Gastrocnemius medialis (tissue), 4 donors: Measurements from ENCODE around the gene LARP1B.

Experiments used
- POLR2A ChIP-seq, 2 donors: fragments of 450-650 bp; IDR thresholded peaks; one replicate each; pipeline ENCODE4 v1.6.1; 2017; ENCODE audit warnings: antibody characterized with exemption in 2 of 2, mild to moderate bottlenecking in 2 of 2, moderate library complexity in 2 of 2
- TF ChIP-seq, protein P1 (sequence below), 5 experiments: fragments of 450-650 bp in 3 of 5; fragments of 200-600 bp in 2 of 5; sonication (generic) in 2 of 5; IDR thresholded peaks in 4 of 5; conservative IDR thresholded peaks in 1 of 5; 1 replicate in 4 of 5; 2 replicates in 1 of 5; pipeline ENCODE4 v1.5.1; 2016 to 2019; ENCODE audit warnings: antibody characterized with exemption in 5 of 5, mild to moderate bottlenecking in 3 of 5, moderate library complexity in 3 of 5

DNA sequence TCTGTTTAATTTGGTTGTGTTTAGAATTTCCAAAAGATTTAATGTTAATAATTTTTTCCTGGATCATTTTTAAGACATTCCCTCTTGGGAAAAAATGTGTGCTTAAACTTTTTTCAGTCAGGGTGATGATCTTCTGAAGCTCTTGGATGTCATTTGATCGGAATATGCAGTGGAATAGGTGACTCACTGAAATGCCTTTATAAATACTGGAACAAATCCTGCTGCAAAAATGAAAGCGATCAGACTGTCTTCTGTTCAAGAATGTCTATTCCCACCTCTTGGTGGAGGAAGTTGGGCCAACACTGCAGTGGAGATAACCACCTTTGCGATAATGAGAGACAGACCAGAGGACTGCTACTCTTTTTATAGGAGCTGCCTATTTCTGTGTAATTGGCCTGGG lies 46.7 kb downstream of the LARP1B start:
- TF ChIP-seq, protein P1, sequence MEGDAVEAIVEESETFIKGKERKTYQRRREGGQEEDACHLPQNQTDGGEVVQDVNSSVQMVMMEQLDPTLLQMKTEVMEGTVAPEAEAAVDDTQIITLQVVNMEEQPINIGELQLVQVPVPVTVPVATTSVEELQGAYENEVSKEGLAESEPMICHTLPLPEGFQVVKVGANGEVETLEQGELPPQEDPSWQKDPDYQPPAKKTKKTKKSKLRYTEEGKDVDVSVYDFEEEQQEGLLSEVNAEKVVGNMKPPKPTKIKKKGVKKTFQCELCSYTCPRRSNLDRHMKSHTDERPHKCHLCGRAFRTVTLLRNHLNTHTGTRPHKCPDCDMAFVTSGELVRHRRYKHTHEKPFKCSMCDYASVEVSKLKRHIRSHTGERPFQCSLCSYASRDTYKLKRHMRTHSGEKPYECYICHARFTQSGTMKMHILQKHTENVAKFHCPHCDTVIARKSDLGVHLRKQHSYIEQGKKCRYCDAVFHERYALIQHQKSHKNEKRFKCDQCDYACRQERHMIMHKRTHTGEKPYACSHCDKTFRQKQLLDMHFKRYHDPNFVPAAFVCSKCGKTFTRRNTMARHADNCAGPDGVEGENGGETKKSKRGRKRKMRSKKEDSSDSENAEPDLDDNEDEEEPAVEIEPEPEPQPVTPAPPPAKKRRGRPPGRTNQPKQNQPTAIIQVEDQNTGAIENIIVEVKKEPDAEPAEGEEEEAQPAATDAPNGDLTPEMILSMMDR (IDR thresholded peaks at IDR 0.05 in 4 of 5, conservative IDR thresholded peaks at IDR 0.05 in 1 of 5): no peak
- no peak for TF ChIP-seq POLR2A (IDR thresholded peaks at IDR 0.05)
